Ascending aorta (tissue), 2 donors: ENCODE data around the gene MAJIN. TPM values are rescaled to one million over a fixed set of nuclear protein-coding genes. Genes with fewer than 3 reads are reported as not detected.

Experiments
- DNase-seq, 2 donors: peaks; one replicate each; pipeline ENCODE4 v3.0.0-alpha.2; 2019; ENCODE audit warnings: low spot score in 2 of 2
- H3K27ac ChIP-seq, 2 donors: fragments of 200-600 bp; sonication (generic); one replicate each; pipeline ENCODE4 v1.5.1; 2016 to 2017; ENCODE audit warnings: mild to moderate bottlenecking in 1 of 2
- H3K27me3 ChIP-seq: fragments of 200-600 bp; sonication (generic); one replicate; pipeline ENCODE4 v1.5.1; 2017
- H3K36me3 ChIP-seq, 2 donors: fragments of 200-600 bp; sonication (generic); one replicate each; pipeline ENCODE4 v1.5.1; 2016
- H3K4me1 ChIP-seq, 2 donors: fragments of 200-600 bp; sonication (generic); one replicate each; pipeline ENCODE4 v1.5.1; 2016 to 2017; ENCODE audit warnings: mild to moderate bottlenecking in 1 of 2
- H3K4me3 ChIP-seq, 2 donors: fragments of 200-600 bp; sonication (generic); one replicate each; pipeline ENCODE4 v1.5.1; 2016 to 2017; ENCODE audit warnings: mild to moderate bottlenecking in 1 of 2
- H3K9me3 ChIP-seq, 2 donors: fragments of 200-600 bp; sonication (generic); one replicate each; pipeline ENCODE4 v1.5.1; 2016
- intact Hi-C: fragments of 100-400 bp; cut with DNase I; formaldehyde crosslinking; loops from one replicate; pipeline ENCODE4 v1.15.1; 2023
- total RNA-seq: library from RNA; depleted of rRNA; stranded (reverse); fragments of >200 nt; gene quantifications from one replicate; pipeline ENCODE4 v1.1.0, GENCODE V29; 2016
- TF ChIP-seq, protein P1 (sequence below), 3 experiments: fragments of 200-600 bp in 2 of 3; fragments of 450-650 bp in 1 of 3; sonication (generic) in 2 of 3; IDR thresholded peaks; one replicate each; pipeline ENCODE4 v1.5.1; 2016 to 2019; ENCODE audit warnings: antibody characterized with exemption in 3 of 3, mild to moderate bottlenecking in 1 of 3, moderate library complexity in 1 of 3

The MAJIN gene
- total RNA-seq, 1 donor from 2014 or later, result not detected

DNA sequence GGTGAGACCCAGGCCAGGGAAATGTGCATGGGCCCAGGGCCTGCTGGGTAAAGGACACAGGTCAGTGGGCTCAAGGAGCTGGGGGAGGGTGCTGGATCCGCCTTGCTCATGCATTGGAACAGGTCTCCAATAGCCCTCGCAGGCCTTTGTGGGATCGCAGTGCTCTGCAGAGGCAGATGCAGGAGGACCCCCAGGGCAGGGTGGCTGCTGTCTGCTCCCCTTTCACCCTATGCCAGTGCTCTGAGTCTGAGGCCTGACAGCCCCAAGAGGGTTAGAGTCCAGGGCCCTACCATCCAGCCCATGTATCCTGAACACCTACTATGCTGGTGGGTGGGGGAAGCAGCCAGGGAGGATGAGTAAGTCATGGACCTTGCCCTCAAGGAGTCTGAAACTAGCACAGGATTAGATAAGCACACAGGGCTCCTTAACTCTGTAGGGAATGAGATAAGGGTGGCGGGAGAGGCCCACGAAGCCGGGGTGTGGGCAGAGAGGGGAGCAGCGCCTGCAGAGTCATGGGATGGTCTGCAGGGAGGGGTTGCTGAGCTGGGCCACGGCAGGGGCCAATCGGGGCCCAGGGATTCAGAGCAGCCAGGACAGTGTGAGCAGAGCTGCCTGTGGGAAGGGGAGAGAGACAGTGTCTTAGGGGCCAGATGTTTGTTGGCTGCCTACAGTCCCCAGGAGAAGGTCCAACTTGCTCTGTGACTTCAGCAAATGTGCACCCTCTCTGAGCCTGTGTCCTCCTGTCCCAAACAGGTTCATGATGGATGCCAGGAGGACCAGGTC is 83.0 kb downstream of the MAJIN start:
- H3K9me3 ChIP-seq, result no peaks in the 10 kb centered on the region
- H3K27ac ChIP-seq, result no peak overlapping the region
- no peaks in the 10 kb centered on the region for H3K36me3 ChIP-seq
- peaks cover 5% of the 10 kb centered on the region in 2 donors for H3K4me1 ChIP-seq
- TF ChIP-seq, protein P1, sequence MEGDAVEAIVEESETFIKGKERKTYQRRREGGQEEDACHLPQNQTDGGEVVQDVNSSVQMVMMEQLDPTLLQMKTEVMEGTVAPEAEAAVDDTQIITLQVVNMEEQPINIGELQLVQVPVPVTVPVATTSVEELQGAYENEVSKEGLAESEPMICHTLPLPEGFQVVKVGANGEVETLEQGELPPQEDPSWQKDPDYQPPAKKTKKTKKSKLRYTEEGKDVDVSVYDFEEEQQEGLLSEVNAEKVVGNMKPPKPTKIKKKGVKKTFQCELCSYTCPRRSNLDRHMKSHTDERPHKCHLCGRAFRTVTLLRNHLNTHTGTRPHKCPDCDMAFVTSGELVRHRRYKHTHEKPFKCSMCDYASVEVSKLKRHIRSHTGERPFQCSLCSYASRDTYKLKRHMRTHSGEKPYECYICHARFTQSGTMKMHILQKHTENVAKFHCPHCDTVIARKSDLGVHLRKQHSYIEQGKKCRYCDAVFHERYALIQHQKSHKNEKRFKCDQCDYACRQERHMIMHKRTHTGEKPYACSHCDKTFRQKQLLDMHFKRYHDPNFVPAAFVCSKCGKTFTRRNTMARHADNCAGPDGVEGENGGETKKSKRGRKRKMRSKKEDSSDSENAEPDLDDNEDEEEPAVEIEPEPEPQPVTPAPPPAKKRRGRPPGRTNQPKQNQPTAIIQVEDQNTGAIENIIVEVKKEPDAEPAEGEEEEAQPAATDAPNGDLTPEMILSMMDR (IDR thresholded peaks at IDR 0.05), result no peak
- intact Hi-C loops, result no loop called here
- no peak overlapping the region for H3K4me3 ChIP-seq
- H3K27me3 ChIP-seq, result no peaks in the 10 kb centered on the region
- DNase-seq, result no peak

DNA sequence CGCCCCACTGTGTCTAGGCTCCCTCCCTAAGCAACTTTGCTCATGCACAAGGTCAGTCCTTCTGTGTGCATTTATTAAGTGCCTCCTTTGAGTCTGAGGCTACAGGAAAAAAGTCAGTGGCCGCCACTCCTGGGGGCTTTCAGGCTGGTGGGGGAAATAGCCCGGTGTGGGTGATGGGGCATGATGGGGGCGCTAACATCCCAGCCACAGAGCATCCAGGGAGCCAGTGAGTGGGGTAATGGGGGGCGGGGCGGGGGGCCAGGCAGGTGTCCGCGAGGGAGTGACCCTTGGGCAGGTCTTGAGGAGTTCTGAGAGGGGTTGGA is 83.5 kb downstream of the MAJIN start:
- TF ChIP-seq, protein P1 (IDR thresholded peaks at IDR 0.05), result no peak
- no peaks in the 10 kb centered on the region for H3K9me3 ChIP-seq
- H3K27ac ChIP-seq, result peak overlapping the region in 1 of 2 donors; percentile 42
- no peaks in the 10 kb centered on the region for H3K27me3 ChIP-seq
- H3K4me1 ChIP-seq, result peaks cover 5% of the 10 kb centered on the region in 2 donors
- H3K36me3 ChIP-seq, result no peaks in the 10 kb centered on the region
- no peak for DNase-seq
- peak overlapping the region; percentile 41 to 51 for H3K4me3 ChIP-seq
- intact Hi-C loops, result no loop called here

Other genes with a start within 250 kb of the MAJIN start
- 26.0 TPM for gene NRXN2, start 248.9 kb downstream of the MAJIN start, total RNA-seq
- 44.2 TPM for gene RASGRP2, start 228.0 kb downstream of the MAJIN start, total RNA-seq
- 13.9 TPM for gene PYGM, start 212.1 kb downstream of the MAJIN start, total RNA-seq
- 332 TPM for gene SF1, start 193.6 kb downstream of the MAJIN start, total RNA-seq
- gene MAP4K2, start 168.9 kb downstream of the MAJIN start, total RNA-seq, result 34.0 TPM
- 36.6 TPM for gene MEN1, start 161.6 kb downstream of the MAJIN start, total RNA-seq
- not detected for gene CDC42BPG, start 127.5 kb downstream of the MAJIN start, total RNA-seq
- gene EHD1, start 93.5 kb downstream of the MAJIN start, total RNA-seq, result 216 TPM
- 39.5 TPM for gene ATG2A, start 54.9 kb downstream of the MAJIN start, total RNA-seq
- gene PPP2R5B, start 47.4 kb downstream of the MAJIN start, total RNA-seq, result 115 TPM
- gene GPHA2, start 36.2 kb downstream of the MAJIN start, total RNA-seq, result not detected
- gene BATF2, start 24.9 kb upstream of the MAJIN start, total RNA-seq, result 0.21 TPM
- gene ARL2, start 42.1 kb upstream of the MAJIN start, total RNA-seq, result 187 TPM
- gene SNX15, start 55.3 kb upstream of the MAJIN start, total RNA-seq, result 25.1 TPM
- gene SAC3D1, start 69.1 kb upstream of the MAJIN start, total RNA-seq, result 19.6 TPM
- 56.8 TPM for gene NAALADL1, start 86.4 kb upstream of the MAJIN start, total RNA-seq
- gene CDCA5, start 111.9 kb upstream of the MAJIN start, total RNA-seq, result not detected
- gene ZFPL1, start 112.1 kb upstream of the MAJIN start, total RNA-seq, result 93.6 TPM
- gene VPS51, start 124.1 kb upstream of the MAJIN start, total RNA-seq, result 226 TPM
- 10.6 TPM for gene TM7SF2, start 139.8 kb upstream of the MAJIN start, total RNA-seq
- 35.3 TPM for gene ZNHIT2, start 145.6 kb upstream of the MAJIN start, total RNA-seq
- 1,253 TPM for gene FAU, start 150.0 kb upstream of the MAJIN start, total RNA-seq
- 43.2 TPM for gene MRPL49, start 150.2 kb upstream of the MAJIN start, total RNA-seq
- gene SYVN1, start 162.4 kb upstream of the MAJIN start, total RNA-seq, result 229 TPM
- gene SPDYC, start 198.1 kb upstream of the MAJIN start, total RNA-seq, result not detected
- gene CAPN1, start 209.8 kb upstream of the MAJIN start, total RNA-seq, result 239 TPM